22Rv1 (cell line): ENCODE data around the gene MYO1C.

Source experiments
- CTCF ChIP-seq: fragments of 450-650 bp; IDR thresholded peaks from 2 replicates; pipeline ENCODE4 v1.5.1; 2017; ENCODE audit warnings: mild to moderate bottlenecking
- ZFX ChIP-seq: fragments of 450-650 bp; IDR thresholded peaks from 2 replicates; pipeline ENCODE4 v1.6.1; 2017; ENCODE audit warnings: antibody characterized with exemption, borderline replicate concordance

- no peak for TF ChIP-seq CTCF
- TF ChIP-seq ZFX, result no peak
Observed at GRCh38 chr17:1460233-1460632, 32.3 kb downstream of the MYO1C start.
